Renal cortex interstitium (tissue), 11 donors: ENCODE measurements around the gene INSYN2A. TPM values are rescaled to one million over a fixed set of nuclear protein-coding genes. Genes with fewer than 3 reads are reported as not detected.

Source experiments
- DNase-seq, 11 donors: peaks; one replicate each; pipeline ENCODE4 v3.0.0-alpha.2; 2013; ENCODE audit warnings: low read depth in 9 of 11, low spot score in 4 of 11; ENCODE audit errors: extremely low read depth in 1 of 11
- polyA plus RNA-seq, 3 donors: library from polyadenylated mRNA; unstranded; fragments of 120-200 nt; gene quantifications; one replicate each; pipeline ENCODE4 v1.2.1, GENCODE V29; 2013; ENCODE audit not compliant: insufficient read length in 3 of 3

INSYN2A gene
- polyA plus RNA-seq, 3 donors, result 3.6 to 4.6 (median 3.7) TPM

DNA sequence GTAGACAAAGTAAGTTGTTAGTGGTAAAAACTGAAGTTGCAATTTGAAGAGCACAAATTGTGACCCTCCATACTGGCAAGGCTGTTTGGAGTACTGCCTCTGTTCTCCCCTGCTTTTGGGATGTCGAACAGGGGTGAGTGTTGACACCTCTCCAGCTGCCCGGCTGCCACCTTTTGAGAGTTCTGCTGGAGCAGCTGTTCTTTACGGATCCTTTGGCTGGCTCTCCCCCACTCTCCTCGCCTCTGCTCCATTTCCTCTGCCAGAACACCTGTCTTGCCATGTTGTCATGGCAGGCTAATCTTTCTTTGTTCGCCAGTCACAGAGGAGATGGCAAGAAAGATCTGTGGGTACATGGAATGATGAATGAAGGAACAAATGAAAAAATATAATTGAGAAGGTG lies 34.9 kb downstream of the INSYN2A start:
- no peak for DNase-seq

DNA sequence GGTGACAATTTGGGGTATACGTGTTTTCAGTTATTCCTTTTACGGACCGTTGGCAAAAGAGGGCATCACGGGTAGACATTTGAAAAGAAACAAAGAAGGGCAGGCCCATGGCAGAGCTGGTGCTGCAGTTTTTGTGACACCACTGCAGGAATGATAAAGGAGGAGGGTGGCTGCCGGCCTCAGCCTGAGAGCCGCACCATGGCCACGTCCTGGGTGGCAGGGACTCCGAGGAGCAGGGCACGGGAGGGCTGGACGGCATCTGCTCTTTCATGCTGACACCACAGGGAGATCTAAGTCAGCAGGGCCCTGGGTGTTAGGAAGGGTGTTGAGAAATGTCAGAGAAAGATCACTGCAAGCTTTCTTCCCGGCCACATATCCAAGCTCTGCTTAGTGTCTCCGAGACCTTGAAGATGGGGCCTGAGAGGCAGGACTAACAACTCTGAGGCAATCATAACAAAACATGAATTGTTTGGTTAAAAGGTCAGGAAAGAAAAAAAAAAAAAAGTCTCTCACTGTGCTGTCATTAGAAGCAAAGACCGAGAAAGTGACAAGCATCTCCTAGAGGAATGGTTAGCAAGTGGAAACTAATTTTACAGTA lies 36.6 kb downstream of the INSYN2A start:
- no peak for DNase-seq

DNA sequence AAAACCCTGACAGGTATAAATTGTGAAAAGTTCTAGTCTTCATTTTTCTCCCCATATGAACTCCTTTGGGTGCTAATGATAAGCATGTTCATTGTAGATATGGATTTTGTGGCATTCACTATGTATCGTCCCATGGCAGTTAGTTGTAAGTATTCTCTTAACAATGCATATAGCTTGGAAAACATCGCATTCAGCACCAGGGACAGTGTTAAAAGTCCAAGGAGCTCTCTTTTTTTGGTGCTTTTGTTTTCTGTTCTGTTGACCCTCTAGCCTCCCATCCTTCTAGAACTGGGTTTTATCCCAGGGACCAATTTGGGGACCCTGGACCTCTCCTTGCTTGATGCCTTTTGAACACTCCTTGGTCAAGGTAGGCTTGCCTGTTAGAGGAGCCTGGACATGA lies 37.7 kb downstream of the INSYN2A start:
- DNase-seq, result no peak

DNA sequence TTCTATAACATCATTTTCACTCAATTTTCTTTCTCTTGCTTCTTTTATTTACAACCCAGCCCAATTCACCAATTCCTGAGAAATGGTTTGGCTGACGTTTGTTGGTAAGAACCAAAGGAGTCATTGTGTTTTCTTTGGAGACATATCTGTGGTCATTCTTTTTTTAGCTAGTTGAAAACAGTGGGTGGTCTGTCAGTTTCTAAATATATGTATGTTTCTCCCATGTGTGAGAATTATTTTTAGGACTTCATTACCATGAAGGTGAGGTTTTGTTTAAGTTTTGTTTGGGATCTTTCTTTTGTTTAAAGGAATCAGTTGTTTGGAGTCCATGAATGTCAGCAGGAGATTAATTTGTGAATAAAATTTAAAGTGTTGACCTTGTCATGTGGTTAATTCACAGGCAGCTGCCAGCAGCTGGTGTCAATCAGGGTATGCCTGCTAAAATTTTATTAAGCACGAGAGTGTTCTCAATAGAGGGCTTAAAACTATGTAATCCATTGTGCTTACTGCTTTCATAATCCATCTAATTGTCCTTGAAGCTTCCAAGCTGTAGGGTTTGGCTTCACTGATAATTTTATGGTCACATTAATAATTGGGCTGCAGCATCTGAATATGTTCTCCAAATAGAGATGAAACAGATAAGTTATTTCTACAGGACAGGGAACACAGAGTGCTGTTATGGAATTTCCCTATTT lies 38.7 kb downstream of the INSYN2A start:
- peak in 9 of 11 donors; percentile 20 to 70 (median 42) for DNase-seq

DNA sequence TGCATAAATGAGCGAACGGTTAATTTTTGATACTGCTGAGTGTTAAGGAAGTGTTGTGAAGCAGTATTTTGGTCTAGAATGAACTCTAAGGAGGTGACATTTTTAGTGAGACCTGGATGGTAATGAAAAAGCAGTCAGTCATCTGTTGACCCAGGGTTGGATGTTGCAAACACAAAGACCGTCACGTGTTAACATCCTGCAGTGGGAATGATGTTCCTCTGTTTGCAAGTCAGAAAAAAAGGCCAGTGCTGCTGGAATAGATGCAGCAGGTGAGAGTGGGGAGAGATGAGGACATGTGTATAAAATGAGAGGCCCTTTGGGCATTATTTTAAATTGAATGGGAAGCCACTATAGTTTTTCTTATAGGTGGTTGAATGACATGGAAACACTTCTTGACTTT lies 39.3 kb downstream of the INSYN2A start:
- DNase-seq, result no peak

DNA sequence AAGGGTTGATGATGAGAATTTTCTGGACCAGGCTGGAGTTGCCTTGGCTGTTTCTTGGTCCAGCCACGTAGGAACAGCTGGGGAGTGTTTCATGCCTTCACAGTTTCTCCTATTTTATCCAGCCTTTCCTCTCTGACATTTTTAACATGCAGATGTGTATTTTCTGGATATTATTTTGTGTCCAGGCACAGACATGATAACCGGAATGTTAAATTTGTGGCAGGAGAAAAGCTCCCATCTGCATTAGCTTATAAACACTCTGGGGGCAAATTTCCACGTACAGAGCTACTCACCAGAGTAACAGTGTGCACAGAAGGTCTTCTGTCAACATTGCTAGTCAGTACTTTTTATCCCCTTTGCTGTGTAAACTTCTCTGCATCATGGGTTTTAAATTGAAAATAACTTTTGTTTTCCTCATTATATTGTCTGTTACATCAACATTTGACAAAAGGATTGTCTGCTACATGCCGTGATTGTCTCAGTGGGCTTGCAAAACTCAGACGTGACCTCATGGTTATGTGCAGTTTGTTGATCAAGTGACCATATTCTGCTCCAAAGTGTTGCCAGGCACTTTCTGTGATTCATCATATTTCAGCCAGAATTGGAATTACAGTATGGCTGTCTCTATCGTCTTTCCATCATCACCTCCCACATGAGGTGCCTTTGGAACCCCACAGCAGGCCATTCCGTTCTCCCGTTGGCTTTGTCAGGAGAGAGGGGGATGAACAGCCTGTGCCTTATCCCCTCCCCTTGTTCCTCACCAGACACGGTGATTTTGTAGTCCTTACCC lies 41.4 kb downstream of the INSYN2A start:
- no peak for DNase-seq

DNA sequence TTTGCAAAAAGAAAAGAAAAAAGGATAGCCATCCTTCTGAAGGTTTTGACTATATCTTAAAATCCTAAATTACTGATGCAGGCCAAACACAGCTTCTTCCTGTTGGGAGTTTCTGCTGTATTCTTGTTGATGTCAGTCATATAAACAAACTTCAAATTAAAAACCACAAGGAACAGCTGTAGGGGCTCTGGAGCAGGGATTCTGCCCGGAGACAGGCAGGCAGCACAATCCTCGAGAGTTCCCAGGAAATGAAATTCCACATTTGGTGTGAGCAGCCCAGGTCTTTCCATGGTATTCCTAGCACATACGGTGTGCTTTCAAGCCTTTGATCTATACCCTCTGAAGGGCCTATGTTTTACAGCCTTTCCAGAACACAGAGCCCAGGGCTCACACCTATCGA lies 43.2 kb downstream of the INSYN2A start:
- DNase-seq, result no peak

DNA sequence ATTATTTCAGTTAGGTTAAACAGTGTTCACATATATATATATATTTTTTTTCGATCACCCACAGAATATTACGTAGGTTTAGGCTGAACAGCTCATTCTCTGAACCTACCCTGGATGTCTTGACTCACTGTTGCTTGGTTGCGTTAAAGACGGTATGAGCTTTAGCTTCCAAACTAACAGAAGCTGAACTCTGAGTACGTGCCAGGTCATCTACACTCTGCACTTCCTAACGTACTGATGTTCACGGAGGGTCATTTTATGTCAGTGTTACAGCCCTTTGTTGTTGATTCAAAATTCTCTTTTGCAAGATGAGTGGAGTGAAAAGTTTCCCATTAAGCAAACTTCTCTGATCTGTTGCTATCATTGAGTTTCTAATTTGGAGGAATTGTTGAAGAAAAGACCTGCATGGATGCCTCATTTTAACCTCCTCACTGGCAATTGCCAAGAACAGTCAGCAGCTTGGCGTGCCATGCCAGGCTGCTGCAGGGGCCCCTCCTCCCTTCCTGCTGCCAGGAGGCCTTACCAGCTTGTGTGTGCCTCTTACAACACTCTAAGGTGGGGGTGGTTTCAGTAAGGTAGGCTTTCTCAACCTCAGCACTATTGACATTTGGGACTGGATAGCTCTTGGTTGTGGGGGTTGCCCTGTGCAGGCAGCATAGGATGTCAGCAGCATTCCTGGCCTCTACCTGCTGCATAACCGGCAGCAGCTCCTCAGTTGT lies 44.3 kb downstream of the INSYN2A start:
- DNase-seq, result no peak

DNA sequence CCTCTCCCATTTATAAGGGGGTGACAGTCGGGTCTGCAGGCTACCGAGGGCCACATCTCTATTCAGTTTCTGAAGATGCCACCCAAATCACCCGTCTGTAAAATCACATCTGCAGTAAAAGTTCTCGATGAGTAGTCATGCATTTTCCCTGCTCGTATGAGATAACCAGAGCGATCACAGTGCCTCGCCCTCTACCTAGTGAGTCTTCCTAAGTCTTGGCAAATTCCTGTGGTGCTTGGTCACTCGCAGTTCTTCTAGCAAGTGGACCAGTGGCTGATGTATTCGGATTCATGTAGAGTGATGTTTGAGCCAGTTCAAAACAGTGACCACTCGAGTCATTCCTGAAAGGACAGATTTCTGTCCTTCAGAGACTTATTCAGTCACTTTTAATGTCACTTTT lies 44.9 kb downstream of the INSYN2A start:
- no peak for DNase-seq

DNA sequence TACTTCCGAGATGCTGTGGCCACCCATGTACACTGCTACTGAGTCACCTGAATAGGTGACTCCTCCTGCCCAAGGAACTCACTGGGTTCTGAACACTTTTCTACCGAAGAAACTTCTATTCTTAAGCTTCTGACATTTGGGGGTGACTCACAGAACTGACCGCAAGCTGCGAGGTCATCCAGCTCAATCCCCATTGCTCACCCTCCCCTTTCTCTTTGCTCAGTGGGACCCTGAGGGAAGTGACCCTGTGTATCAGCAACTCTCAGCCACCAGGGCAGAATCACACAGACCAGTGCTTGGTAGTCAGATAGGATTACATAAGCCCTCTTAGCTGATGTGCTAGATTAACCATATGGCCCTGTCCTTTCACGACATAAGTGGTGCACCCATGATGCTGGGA lies 46.3 kb downstream of the INSYN2A start:
- no peak for DNase-seq

DNA sequence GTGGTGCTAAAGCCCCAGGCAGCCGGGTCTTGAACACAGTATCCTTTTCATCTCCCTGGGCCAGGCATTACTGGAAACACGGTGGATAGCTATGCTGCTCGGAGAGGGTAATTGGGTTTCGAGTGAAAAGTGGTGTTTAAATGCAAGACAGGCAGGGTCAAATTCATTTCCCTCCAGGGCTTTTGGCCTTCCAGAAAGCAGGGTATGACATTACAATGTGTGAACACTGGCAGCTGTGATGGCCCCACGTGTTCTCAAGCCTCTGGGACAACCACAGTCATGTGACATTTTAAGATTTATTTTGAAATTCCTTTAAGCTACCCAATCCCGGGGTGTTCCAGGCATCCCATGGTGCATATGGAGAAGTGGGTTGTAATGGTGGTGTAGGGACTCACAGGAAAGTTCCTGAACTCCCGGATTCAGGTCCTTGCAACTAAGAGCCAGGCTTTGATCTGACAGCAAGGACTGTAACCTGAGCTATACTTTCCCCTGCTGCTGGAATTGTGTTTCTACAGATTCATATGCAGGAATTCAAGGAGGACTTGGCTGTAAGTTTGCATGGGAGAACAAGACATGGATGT lies 46.8 kb downstream of the INSYN2A start:
- DNase-seq, result peak in 3 of 11 donors; percentile 18 to 26 (median 20)

DNA sequence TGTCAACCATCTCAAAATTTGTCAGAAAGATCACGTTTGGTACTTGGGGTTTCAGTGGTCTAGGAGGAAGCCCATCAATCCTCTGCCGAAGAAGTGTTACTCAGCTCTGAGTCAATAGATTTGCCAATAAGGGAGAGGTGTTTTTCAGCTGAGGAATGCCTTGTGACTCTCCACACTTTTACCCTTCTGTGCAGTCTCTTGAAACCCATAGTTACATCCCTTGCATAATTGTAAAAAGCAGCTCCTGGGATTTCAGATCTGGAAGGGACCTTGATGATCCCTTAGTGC lies 47.5 kb downstream of the INSYN2A start:
- DNase-seq, result no peak

DNA sequence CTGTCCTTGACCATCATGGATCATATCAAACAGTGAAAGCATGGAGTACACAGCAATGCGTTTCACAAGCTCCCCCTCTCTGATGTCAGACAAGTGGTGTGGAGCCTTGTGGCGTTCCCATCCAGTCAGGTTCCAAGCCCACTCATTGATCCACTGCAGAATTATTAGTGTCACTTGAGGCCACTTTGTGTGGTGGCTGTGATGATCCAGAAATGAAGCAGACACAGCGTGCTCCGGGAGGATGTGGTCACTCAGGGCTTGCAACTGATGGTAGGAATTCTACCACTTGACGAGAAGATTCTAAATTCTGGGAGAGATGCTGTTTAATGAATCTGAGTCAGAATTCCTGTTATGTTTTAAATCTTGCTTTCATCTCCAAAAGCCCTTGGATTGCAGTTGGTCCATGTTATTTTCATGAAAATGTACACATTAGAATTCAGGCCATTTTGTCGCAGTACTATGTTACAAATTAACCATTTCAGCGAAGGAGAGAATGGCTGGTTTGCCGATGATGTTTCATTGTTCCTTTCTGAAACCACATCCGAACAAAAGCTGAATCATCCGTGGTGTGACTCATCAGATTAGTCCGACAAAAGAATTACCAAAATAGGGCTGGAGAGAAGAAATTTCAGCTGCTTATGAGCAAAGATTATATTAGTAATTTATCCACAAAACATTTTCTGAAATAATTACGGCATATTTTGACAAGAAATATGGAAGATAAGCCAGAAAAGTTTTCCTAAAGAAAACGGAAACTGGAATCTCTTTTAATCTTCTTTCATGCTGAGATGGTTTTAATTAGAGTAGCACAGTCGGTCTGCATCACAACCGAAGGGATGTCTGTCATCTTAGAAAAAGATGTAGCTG lies 48.1 kb downstream of the INSYN2A start:
- DNase-seq, result no peak

DNA sequence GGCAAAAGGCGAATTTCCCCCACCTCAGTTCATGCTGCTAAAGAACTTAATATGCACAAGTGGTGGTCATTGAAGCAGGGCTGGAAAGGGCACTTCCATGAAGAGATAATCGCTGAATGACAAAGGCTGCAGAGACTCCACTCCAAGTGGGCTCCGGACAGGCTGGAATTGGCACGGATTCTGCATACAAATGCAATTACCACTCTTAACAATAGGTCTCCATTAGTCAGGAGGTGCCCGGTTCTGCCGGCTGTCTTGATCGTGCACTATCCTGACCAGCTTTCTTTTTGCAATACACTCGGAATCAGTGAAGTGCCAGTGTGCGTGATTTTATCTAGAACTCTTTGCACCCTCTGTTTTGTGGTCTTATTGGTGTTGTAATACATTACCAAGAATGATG lies 49.7 kb downstream of the INSYN2A start:
- DNase-seq, result no peak
